ENCODE measurements around the gene AOC3.

AOC3 gene

DNA sequence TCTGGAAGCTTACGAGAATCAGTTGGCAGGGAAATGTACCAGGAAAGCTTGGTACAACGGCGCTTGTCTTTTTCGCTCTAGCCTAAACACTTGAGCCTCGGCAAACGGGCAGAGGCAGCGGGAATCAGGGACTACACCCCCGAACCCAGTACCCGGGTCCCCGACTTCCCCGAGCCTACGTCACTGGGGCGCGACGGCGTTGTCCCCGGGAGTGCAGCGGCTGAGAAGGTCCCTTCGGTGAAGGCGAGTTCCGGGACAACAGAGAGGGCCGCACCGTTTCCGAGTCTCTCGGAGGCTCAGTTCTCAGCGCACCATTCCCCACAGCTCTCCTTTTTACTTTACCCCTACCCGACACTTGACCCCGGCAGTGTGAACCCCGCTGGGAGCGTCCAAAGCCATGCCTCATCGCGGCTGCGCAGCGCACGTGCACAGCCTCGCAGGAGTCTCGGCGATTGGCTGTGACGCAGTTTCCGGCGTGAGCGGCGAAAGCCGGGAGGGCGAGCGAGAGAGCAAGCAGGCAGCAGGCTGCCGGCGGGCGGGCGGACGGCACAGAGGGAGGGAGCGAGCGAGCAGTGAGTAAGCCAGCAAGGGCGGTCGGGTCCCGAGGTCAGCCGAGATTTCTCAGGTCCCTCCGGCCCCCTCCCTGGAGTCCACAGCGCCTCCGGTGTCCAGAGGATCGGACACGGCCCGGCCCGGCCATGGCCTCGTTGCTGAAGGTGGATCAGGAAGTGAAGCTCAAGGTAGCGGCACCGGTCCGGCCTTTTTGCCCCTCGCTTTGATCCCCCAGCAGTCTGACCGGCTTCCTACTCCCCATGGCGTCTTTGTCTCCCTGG, 17.8 kb upstream of the AOC3 start, which contains the start of gene PSME3:
Gene PSME3, plus strand, starts transcription at position 464 of the 833 bp plus-strand sequence. Its CDS starts 235 bp downstream, at position 699.
- TF ChIP-seq CTCF (conservative IDR thresholded peaks at IDR 0.05; ENCODE audit: low read depth, low read length): peak; percentile 18
- peak within 1 kb of the TSS; percentile 88 for H3K4me3 ChIP-seq (ENCODE audit: low read depth, low read length)
- peak; percentile 83 for DNase-seq (ENCODE audit: low read depth)

DNA sequence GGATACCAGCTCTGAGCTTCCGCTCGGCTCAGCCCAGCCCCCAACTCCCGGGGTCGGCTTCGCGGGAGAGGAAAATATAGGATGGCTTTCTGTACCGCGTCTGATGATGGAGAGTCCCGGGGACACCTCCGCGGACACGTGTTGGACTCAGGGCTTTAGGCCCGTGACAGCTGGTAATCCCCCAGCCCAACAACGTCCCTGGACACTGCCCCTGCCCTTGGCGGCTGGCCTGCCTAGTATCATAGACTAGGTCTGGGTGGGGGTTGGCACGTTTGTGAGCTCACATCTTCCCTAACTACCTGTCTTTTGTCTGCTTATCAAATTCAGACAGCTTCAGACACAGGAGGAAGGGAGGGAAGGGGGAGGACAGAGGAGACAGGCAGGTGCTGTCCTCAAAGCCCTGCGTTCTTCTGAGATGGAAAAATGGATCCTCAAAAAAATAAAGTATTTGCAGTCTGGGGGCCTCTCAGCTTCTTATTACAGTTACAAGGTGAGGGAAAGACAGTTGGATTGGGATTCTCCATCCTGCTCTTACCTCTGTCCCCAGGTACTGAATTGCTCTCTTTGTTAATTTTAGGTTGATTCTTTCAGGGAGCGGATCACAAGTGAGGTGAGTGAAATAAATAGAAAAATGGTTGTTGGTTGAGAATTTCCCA, 17.1 kb upstream of the AOC3 start:
- H3K4me3 ChIP-seq (ENCODE audit: low read depth, low read length): peak overlapping the region; percentile 88
- no peak for DNase-seq (ENCODE audit: low read depth)
- TF ChIP-seq CTCF (conservative IDR thresholded peaks at IDR 0.05; ENCODE audit: low read depth, low read length): no peak

DNA sequence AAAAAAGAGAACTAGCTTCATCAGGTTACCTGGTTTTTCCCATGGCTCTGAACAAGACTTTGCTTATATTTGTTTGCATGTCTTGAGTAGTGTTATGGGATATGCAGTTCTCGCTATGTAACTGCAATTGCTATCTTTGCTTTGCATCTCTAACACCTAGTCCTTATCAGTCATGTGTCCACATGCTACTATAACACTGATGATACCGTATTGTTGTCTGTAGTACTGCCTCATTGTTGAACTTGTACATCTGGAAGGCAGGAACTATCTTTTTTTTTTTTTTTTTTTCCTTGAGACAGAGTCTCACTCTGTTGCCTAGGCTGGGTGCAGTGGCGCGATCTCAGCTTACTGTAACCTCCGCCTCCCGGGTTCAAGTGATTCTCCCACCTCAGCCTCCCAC, 15.3 kb upstream of the AOC3 start:
- no peak for TF ChIP-seq CTCF (conservative IDR thresholded peaks at IDR 0.05; ENCODE audit: low read depth, low read length)
- DNase-seq (ENCODE audit: low read depth): no peak
- H3K4me3 ChIP-seq (ENCODE audit: low read depth, low read length): no peak overlapping the region

DNA sequence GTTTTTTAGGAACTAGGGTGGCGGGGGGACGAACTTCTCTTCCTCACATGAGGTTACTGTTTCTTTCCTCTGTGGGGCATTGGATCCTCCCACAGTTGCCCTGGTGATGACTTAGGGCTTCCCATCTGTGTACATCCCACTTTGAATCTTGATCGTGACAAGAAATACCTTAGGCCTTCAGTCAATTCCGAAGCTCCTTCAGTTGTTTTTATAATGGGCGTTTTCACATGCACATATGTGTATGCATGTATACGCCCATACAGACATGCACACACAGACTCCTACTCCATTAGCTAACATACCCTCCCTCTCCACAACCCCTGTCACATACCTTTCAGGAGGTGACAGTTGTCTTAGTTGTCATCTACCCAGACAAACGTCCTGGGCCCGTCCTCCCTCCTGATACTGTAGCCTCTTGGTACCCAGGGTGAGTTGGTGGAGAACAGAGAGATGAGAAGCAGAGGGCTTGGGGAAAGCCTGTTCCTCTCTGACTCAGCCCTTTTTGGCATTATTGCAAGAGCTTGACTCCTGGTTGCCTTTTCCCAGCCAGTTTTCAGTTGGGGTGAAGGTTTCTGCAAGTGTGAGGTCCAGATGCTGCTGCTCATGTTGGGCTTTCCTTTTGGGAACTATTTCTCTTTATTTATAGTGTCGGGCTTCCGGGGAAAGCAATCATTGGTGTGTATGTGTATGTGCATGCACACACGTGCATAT, 8.9 kb upstream of the AOC3 start:
- H3K4me3 ChIP-seq (ENCODE audit: low read depth, low read length): no peak overlapping the region

DNA sequence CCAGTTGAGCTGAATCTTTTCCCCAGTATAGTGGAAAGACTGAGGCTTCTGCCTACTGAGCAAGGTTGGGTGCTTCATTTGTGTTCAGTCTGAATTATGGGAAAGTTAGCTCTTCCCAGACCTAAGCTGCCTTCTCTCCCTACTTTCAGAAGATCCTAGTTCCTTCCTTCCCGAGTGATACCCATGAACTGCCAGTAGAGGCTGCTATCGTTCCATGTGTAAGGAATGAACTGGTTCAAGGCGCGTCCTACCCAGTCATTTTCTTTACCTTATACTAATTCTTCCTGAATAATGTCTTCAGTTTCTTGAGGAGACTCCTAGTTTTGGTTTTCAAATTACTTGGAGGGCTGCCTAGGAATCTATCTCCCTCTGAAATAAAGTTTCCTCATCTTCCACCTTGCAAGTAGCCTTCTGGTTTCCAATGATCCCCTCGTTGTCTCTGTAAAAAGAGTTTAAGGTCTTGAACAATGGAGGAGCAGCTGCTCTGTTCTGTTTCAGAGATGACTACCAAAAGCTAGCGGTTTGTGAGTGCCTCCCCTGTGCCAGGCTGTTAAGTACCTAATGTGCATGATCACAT, 7.6 kb upstream of the AOC3 start:
- H3K4me3 ChIP-seq (ENCODE audit: low read depth, low read length): no peak overlapping the region
- TF ChIP-seq CTCF (conservative IDR thresholded peaks at IDR 0.05; ENCODE audit: low read depth, low read length): peak; percentile 100
- DNase-seq (ENCODE audit: low read depth): peak; percentile 87

More for the DNA sequence above, 8.9 kb upstream of the AOC3 start:
- no peak for DNase-seq (ENCODE audit: low read depth)
- no peak for TF ChIP-seq CTCF (conservative IDR thresholded peaks at IDR 0.05; ENCODE audit: low read depth, low read length)

DNA sequence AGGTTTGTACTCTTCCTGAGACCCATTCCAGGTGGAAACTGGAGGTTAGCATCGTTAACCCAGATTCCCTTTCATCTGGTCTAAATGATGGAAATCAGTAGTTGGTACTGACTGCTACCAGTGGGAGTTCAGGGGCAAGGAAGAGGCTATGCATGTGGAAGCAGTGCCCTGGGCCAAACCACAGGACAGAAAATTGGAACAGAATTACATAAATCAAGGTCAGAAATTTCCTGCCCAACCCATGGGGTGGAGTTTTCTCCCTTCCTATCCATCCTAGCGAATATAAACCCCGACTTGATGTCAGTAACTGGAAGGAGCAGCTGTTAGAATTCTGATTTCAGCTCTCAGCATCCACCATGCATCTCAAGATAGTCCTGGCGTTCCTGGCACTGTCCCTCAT, 6.7 kb upstream of the AOC3 start, which contains the start of gene AOC2:
Gene AOC2, plus strand, starts transcription at position 310 of the 400 bp plus-strand sequence. Its CDS starts 47 bp downstream, at position 357.
- TF ChIP-seq CTCF (conservative IDR thresholded peaks at IDR 0.05; ENCODE audit: low read depth, low read length): no peak
- DNase-seq (ENCODE audit: low read depth): no peak
- no peak within 1 kb of the TSS for H3K4me3 ChIP-seq (ENCODE audit: low read depth, low read length)

All from choroid plexus epithelial cell (primary cell).